Measurements from ENCODE around the gene BCL10. TPM values are rescaled to one million over a fixed set of nuclear protein-coding genes. Genes with fewer than 3 reads are reported as not detected.

BCL10 gene
- total RNA-seq, 1 experiment from 2014 or later = 26.1 TPM

DNA sequence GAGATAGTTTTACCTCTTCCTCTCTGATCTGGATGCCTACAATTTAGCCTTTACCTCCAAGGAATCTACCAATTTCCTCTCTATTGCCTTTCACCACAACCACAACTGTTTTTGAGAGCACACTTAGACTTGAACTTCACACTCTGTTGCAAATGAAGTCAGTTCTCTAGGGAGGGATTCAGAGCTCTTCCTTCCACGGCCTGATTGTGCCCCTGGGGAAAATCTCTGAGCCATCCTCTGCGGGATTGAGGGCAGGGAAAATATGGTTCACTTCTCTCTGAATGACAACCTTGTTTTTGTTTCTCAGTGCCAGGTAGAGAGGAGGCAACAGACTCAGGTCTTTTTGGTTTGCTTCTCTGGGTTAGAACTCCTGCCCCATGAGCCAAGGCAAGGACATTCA lies 35.4 kb upstream of the BCL10 start:
- no peak for DNase-seq
- no peaks in the 10 kb centered on the region for H3K27me3 Mint-ChIP-seq (ENCODE audit: low read depth)
- Histone ChIP-seq H3K23ac (ENCODE audit: insufficient read length, low read depth, low read length) (no peak overlapping the region), H2BK15ac (ENCODE audit: low read depth, low read length) (no peak overlapping the region), H3K27ac (ENCODE audit: insufficient read length, low read depth, low read length) (no peak overlapping the region), H3K4me2 (ENCODE audit: insufficient read depth, insufficient read length, low read length) (no peak overlapping the region), H2BK12ac (ENCODE audit: insufficient read length, low read depth, low read length) (no peak overlapping the region), H3K14ac (ENCODE audit: insufficient read depth, low read length) (no peak overlapping the region), H3K4me1 (ENCODE audit: insufficient read depth, low read length) (peaks cover 7% of the 10 kb centered on the region; the same call in 1 of the 2 replicates), H2BK5ac (ENCODE audit: insufficient read length, low read length) (no peak overlapping the region), H4K20me1 (ENCODE audit: control insufficient read depth, insufficient read depth, insufficient read length) (no peaks in the 10 kb centered on the region), H3K79me1 (ENCODE audit: insufficient read depth, low read depth, low read length, poor library complexity, severe bottlenecking) (no peaks in the 10 kb centered on the region), H2AFZ (ENCODE audit: low read length) (no peak overlapping the region), H4K91ac (ENCODE audit: insufficient read length, low read depth, low read length) (no peak overlapping the region), H3K27me3 (ENCODE audit: insufficient read depth, low read length) (no peaks in the 10 kb centered on the region), H2BK20ac (ENCODE audit: low read depth, low read length, poor library complexity, severe bottlenecking) (no peak overlapping the region), H3K56ac (ENCODE audit: insufficient read length, low read depth, low read length) (no peak overlapping the region), H3K9ac (ENCODE audit: extremely low read depth, insufficient read length, low read length) (no peak overlapping the region), H2AK5ac (ENCODE audit: insufficient read length, low read length) (no peak overlapping the region), H4K5ac (ENCODE audit: insufficient read length, low read depth, low read length) (no peak overlapping the region), H3K79me2 (ENCODE audit: insufficient read depth, low read length) (no peaks in the 10 kb centered on the region), H3K4ac (ENCODE audit: low read depth, low read length) (no peak overlapping the region), H3K18ac (ENCODE audit: insufficient read length, low read depth, low read length) (no peak overlapping the region), H3K23me2 (ENCODE audit: insufficient read length, low read depth, low read length, poor library complexity, severe bottlenecking) (no peaks in the 10 kb centered on the region), H4K8ac (replicated peaks; ENCODE audit: insufficient read length, low read depth, low read length) (no peak overlapping the region), H2BK120ac (ENCODE audit: low read depth, low read length, poor library complexity, severe bottlenecking) (no peak overlapping the region), H3K9me3 (ENCODE audit: control insufficient read depth, low read depth, low read length) (no peaks in the 10 kb centered on the region), H3T11ph (ENCODE audit: low read length) (no peak overlapping the region)
- H3K9me3 Mint-ChIP-seq = no peaks in the 10 kb centered on the region; a peak in 1 of 5 replicates
- TF ChIP-seq, protein P1, sequence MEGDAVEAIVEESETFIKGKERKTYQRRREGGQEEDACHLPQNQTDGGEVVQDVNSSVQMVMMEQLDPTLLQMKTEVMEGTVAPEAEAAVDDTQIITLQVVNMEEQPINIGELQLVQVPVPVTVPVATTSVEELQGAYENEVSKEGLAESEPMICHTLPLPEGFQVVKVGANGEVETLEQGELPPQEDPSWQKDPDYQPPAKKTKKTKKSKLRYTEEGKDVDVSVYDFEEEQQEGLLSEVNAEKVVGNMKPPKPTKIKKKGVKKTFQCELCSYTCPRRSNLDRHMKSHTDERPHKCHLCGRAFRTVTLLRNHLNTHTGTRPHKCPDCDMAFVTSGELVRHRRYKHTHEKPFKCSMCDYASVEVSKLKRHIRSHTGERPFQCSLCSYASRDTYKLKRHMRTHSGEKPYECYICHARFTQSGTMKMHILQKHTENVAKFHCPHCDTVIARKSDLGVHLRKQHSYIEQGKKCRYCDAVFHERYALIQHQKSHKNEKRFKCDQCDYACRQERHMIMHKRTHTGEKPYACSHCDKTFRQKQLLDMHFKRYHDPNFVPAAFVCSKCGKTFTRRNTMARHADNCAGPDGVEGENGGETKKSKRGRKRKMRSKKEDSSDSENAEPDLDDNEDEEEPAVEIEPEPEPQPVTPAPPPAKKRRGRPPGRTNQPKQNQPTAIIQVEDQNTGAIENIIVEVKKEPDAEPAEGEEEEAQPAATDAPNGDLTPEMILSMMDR (conservative IDR thresholded peaks at IDR 0.05) = no peak
- H3K4me1 Mint-ChIP-seq = peaks cover 18% of the 10 kb centered on the region in 2 experiments
- H3K36me3 Mint-ChIP-seq (ENCODE audit: insufficient read depth in 1 of 3, low read depth in 3 of 3) = no peaks in the 10 kb centered on the region
- no peak overlapping the region for H3K4me3 Mint-ChIP-seq
- H3K27ac Mint-ChIP-seq = no peak overlapping the region; a peak in 1 of 7 replicates
- no CpG with 5 or more reads among the region's 2 CpGs for WGBS (ENCODE audit: extremely low coverage, insufficient read length, low lambda C conversion rate)

All from H9 (cell line).